Ishikawa (cell line): ENCODE measurements around the gene ZNF91.

Source experiments
- CEBPB ChIP-seq: IDR thresholded peaks from 2 replicates; pipeline ENCODE4 v1.6.1; 2012
- CREB1 ChIP-seq: IDR thresholded peaks from 2 replicates; pipeline ENCODE4 v1.6.1; 2012; ENCODE audit warnings: low read depth
- EGR1 ChIP-seq: IDR thresholded peaks from 2 replicates; pipeline ENCODE4 v1.6.1; 2012
- EP300 ChIP-seq: IDR thresholded peaks from 2 replicates; pipeline ENCODE4 v1.6.1; 2012; ENCODE audit warnings: borderline replicate concordance
- FOXM1 ChIP-seq: IDR thresholded peaks from 2 replicates; pipeline ENCODE4 v1.6.1; 2012; ENCODE audit warnings: low read depth, borderline replicate concordance
- RAD21 ChIP-seq: IDR thresholded peaks from 2 replicates; pipeline ENCODE4 v1.6.1; 2012; ENCODE audit warnings: low read depth
- TAF1 ChIP-seq: IDR thresholded peaks from 2 replicates; pipeline ENCODE4 v1.6.1; 2012; ENCODE audit warnings: low read depth, mild to moderate bottlenecking
- TCF12 ChIP-seq: IDR thresholded peaks from 2 replicates; pipeline ENCODE4 v1.6.1; 2012; ENCODE audit warnings: low read depth
- YY1 ChIP-seq: IDR thresholded peaks from 2 replicates; pipeline ENCODE4 v1.6.1; 2012; ENCODE audit warnings: low read depth
- ZBTB7A ChIP-seq: IDR thresholded peaks from 2 replicates; pipeline ENCODE4 v1.6.1; 2012; ENCODE audit warnings: low read depth
- TF ChIP-seq, protein P1 (sequence below): IDR thresholded peaks from 2 replicates; pipeline ENCODE4 v1.6.1; 2012; ENCODE audit warnings: low read depth, mild to moderate bottlenecking
- TF ChIP-seq, protein P2 (sequence below): IDR thresholded peaks from 2 replicates; pipeline ENCODE4 v1.6.1; 2012
- TF ChIP-seq, protein P3 (sequence below): IDR thresholded peaks from 2 replicates; pipeline ENCODE4 v1.6.1; 2012

DNA sequence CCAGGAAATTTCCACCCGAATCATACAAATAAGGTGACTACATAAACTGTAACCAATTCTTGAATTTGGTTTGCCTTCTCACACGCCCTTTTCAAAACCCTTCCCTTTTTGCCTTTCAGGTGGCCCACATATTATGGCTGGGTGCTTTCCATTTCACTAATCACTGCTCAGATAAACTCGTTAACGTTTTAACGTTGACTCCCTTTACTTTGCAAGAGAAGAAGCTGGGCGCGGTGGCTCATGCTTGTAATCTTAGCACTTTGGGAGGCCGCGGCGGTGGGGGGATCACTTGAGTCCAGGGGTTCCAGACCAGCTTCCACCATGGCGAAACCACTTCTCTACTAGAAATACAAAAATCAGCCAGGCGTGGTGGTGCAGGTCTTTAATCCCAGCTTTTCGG, 19.8 kb upstream of the ZNF91 start:
- TF ChIP-seq EGR1, result no peak
- TF ChIP-seq EP300, result no peak
- no peak for TF ChIP-seq TCF12
- TF ChIP-seq, protein P1, sequence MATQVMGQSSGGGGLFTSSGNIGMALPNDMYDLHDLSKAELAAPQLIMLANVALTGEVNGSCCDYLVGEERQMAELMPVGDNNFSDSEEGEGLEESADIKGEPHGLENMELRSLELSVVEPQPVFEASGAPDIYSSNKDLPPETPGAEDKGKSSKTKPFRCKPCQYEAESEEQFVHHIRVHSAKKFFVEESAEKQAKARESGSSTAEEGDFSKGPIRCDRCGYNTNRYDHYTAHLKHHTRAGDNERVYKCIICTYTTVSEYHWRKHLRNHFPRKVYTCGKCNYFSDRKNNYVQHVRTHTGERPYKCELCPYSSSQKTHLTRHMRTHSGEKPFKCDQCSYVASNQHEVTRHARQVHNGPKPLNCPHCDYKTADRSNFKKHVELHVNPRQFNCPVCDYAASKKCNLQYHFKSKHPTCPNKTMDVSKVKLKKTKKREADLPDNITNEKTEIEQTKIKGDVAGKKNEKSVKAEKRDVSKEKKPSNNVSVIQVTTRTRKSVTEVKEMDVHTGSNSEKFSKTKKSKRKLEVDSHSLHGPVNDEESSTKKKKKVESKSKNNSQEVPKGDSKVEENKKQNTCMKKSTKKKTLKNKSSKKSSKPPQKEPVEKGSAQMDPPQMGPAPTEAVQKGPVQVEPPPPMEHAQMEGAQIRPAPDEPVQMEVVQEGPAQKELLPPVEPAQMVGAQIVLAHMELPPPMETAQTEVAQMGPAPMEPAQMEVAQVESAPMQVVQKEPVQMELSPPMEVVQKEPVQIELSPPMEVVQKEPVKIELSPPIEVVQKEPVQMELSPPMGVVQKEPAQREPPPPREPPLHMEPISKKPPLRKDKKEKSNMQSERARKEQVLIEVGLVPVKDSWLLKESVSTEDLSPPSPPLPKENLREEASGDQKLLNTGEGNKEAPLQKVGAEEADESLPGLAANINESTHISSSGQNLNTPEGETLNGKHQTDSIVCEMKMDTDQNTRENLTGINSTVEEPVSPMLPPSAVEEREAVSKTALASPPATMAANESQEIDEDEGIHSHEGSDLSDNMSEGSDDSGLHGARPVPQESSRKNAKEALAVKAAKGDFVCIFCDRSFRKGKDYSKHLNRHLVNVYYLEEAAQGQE, result no peak
- no peak for TF ChIP-seq CEBPB
- no peak for TF ChIP-seq RAD21
- TF ChIP-seq CREB1, result no peak
- TF ChIP-seq, protein P2, sequence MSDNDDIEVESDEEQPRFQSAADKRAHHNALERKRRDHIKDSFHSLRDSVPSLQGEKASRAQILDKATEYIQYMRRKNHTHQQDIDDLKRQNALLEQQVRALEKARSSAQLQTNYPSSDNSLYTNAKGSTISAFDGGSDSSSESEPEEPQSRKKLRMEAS, result no peak
- TF ChIP-seq, protein P3, sequence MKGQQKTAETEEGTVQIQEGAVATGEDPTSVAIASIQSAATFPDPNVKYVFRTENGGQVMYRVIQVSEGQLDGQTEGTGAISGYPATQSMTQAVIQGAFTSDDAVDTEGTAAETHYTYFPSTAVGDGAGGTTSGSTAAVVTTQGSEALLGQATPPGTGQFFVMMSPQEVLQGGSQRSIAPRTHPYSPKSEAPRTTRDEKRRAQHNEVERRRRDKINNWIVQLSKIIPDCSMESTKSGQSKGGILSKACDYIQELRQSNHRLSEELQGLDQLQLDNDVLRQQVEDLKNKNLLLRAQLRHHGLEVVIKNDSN, result no peak
- no peak for TF ChIP-seq TAF1
- no peak for TF ChIP-seq YY1
- TF ChIP-seq ZBTB7A, result no peak
- no peak for TF ChIP-seq FOXM1
